ENCODE measurements around the gene SCN1A. TPM values are rescaled to one million over a fixed set of nuclear protein-coding genes. Genes with fewer than 3 reads are reported as not detected.

The SCN1A gene
- total and polyA plus RNA-seq, 4 donors: 2.1 to 32.6 (median 14.5) TPM

DNA sequence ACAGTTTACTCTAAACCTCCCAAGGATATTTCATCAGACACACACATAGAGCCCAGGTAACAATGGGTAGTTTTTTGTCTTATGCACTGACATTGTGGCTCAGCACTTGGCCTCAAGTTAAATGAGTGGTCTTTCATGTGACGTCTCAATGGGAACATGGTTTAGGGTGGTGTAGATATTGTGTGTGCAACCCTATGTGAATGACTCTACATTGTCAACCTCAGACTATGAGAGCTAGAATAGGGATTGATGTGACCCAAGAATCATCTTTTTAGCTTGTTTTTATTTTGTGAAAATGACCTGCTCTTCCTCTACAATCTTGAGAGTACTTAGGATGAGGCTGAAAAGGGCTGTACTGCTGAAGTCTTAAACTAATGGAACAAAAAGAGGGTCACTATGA, 86.2 kb downstream of the SCN1A start:
- no peak overlapping the region for H3K9ac ChIP-seq (ENCODE audit: insufficient read depth in 1 of 2, low read length in 2 of 2)
- ATAC-seq (ENCODE audit: insufficient read depth, low FRiP score): no peak
- H3K27me3 ChIP-seq (ENCODE audit: control insufficient read depth in 3 of 3, insufficient read depth in 3 of 3, low read length in 2 of 3): no peaks in the 10 kb centered on the region
- no peak overlapping the region for H3K4me3 ChIP-seq
- no peak for DNase-seq
- H3K9me3 ChIP-seq (ENCODE audit: control insufficient read depth in 4 of 4, insufficient read depth in 3 of 4, low read length in 3 of 4): peaks cover 0 to 3% (median 0%) of the 10 kb centered on the region in 4 donors
- no peaks in the 10 kb centered on the region for H3K4me1 ChIP-seq (ENCODE audit: control insufficient read depth in 5 of 5, insufficient read depth in 5 of 5, low read length in 5 of 5)
- no peak overlapping the region for H3K27ac ChIP-seq (ENCODE audit: low read depth in 1 of 2, low read length in 1 of 2)
- TF ChIP-seq, protein P1, sequence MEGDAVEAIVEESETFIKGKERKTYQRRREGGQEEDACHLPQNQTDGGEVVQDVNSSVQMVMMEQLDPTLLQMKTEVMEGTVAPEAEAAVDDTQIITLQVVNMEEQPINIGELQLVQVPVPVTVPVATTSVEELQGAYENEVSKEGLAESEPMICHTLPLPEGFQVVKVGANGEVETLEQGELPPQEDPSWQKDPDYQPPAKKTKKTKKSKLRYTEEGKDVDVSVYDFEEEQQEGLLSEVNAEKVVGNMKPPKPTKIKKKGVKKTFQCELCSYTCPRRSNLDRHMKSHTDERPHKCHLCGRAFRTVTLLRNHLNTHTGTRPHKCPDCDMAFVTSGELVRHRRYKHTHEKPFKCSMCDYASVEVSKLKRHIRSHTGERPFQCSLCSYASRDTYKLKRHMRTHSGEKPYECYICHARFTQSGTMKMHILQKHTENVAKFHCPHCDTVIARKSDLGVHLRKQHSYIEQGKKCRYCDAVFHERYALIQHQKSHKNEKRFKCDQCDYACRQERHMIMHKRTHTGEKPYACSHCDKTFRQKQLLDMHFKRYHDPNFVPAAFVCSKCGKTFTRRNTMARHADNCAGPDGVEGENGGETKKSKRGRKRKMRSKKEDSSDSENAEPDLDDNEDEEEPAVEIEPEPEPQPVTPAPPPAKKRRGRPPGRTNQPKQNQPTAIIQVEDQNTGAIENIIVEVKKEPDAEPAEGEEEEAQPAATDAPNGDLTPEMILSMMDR (IDR thresholded peaks at IDR 0.05; ENCODE audit: control extremely low read depth, extremely low read depth): no peak
- peaks cover 0 to 2% (median 0%) of the 10 kb centered on the region in 4 donors for H3K36me3 ChIP-seq (ENCODE audit: control insufficient read depth in 4 of 4, insufficient read depth in 4 of 4, low read length in 4 of 4)
- WGBS, 2 donors: 94 to 97% methylated on average over 1 of the region's 1 CpG

DNA sequence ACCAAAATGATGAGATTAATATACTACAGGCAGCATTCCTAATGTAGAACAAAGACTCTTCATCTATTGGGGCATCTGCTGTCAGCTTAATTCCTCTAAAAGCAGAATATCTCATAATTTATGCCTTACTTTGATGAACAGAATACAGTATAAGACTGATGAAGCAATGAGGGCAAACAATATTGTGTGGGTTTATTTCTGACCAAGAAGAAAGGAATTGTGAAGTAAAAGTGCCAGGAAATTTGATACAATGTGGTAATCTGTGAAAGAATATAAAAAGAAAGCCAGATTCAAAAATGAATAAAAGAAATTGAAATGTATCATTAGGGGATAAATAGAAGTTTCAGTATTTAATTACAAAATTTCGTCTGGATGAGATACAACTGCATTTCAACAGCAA, 95.5 kb downstream of the SCN1A start:
- ATAC-seq (ENCODE audit: insufficient read depth, low FRiP score) (no peak), DNase-seq (no peak)
- 0 to 38% methylated on average over 1 of the region's 1 CpG for WGBS, 2 donors
- no peak overlapping the region for H3K27ac ChIP-seq (ENCODE audit: low read depth in 1 of 2, low read length in 1 of 2)
- H3K4me3 ChIP-seq: no peak overlapping the region
- TF ChIP-seq, protein P1 (IDR thresholded peaks at IDR 0.05; ENCODE audit: control extremely low read depth, extremely low read depth): no peak
- no peaks in the 10 kb centered on the region for H3K27me3 ChIP-seq (ENCODE audit: control insufficient read depth in 3 of 3, insufficient read depth in 3 of 3, low read length in 2 of 3)
- H3K9ac ChIP-seq (ENCODE audit: insufficient read depth in 1 of 2, low read length in 2 of 2): no peak overlapping the region
- H3K36me3 ChIP-seq (ENCODE audit: control insufficient read depth in 4 of 4, insufficient read depth in 4 of 4, low read length in 4 of 4): no peaks in the 10 kb centered on the region
- no peaks in the 10 kb centered on the region for H3K9me3 ChIP-seq (ENCODE audit: control insufficient read depth in 4 of 4, insufficient read depth in 3 of 4, low read length in 3 of 4)
- no peaks in the 10 kb centered on the region for H3K4me1 ChIP-seq (ENCODE audit: control insufficient read depth in 5 of 5, insufficient read depth in 5 of 5, low read length in 5 of 5)

DNA sequence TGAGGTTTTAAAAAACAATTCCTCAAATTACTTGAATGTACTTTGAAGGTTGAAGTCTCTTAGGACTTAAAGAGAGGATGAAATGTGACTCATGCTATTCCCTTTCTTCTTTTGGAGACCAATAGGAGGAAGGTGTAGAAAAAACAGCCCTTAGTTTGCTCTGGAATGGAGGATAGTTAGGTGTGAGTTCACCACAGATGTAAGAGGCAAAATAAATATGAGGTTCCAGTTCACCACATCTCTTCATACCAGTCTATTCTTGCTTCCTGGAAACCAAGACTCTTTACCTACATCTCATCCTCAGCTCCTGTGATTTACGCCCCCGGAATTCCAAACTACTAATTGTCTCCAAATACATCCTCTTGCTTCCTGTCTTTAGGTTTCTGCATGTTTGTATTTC, 96.8 kb downstream of the SCN1A start:
- 74 to 88% methylated on average over 2 of the region's 2 CpGs for WGBS, 2 donors
- no peaks in the 10 kb centered on the region for H3K4me1 ChIP-seq (ENCODE audit: control insufficient read depth in 5 of 5, insufficient read depth in 5 of 5, low read length in 5 of 5)
- H3K9ac ChIP-seq (ENCODE audit: insufficient read depth in 1 of 2, low read length in 2 of 2): no peak overlapping the region
- no peak overlapping the region for H3K27ac ChIP-seq (ENCODE audit: low read depth in 1 of 2, low read length in 1 of 2)
- TF ChIP-seq, protein P1 (IDR thresholded peaks at IDR 0.05; ENCODE audit: control extremely low read depth, extremely low read depth): no peak
- H3K27me3 ChIP-seq (ENCODE audit: control insufficient read depth in 3 of 3, insufficient read depth in 3 of 3, low read length in 2 of 3): no peaks in the 10 kb centered on the region
- ATAC-seq (ENCODE audit: insufficient read depth, low FRiP score): no peak
- no peak for DNase-seq
- no peak overlapping the region for H3K4me3 ChIP-seq
- no peaks in the 10 kb centered on the region for H3K36me3 ChIP-seq (ENCODE audit: control insufficient read depth in 4 of 4, insufficient read depth in 4 of 4, low read length in 4 of 4)
- no peaks in the 10 kb centered on the region for H3K9me3 ChIP-seq (ENCODE audit: control insufficient read depth in 4 of 4, insufficient read depth in 3 of 4, low read length in 3 of 4)

DNA sequence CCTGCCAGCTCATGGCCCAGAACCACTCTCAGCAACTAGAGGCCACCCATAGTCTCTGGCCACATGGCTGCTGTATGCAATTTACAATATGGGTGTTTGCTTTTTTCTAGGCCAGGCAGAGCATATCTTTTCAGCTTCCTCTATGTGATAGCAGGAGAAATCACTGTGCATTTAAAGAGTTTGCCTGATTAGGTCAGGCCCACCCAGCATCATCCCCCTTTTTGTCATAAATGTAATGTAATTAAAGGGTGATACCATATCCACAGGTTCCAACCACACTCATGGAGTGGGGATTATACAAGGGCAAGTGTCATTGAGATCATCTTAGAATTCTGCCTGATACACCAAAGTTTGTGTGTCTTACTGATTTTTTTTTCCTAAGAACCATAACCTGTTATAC, 102.5 kb downstream of the SCN1A start:
- no peak for ATAC-seq (ENCODE audit: insufficient read depth, low FRiP score)
- TF ChIP-seq, protein P1 (IDR thresholded peaks at IDR 0.05; ENCODE audit: control extremely low read depth, extremely low read depth): no peak

More for the DNA sequence above, 102.5 kb downstream of the SCN1A start:
- no peaks in the 10 kb centered on the region for H3K27me3 ChIP-seq (ENCODE audit: control insufficient read depth in 3 of 3, insufficient read depth in 3 of 3, low read length in 2 of 3)
- no peaks in the 10 kb centered on the region for H3K4me1 ChIP-seq (ENCODE audit: control insufficient read depth in 5 of 5, insufficient read depth in 5 of 5, low read length in 5 of 5)
- no peak overlapping the region for H3K4me3 ChIP-seq
- DNase-seq: no peak
- H3K9ac ChIP-seq (ENCODE audit: insufficient read depth in 1 of 2, low read length in 2 of 2): no peak overlapping the region
- H3K9me3 ChIP-seq (ENCODE audit: control insufficient read depth in 4 of 4, insufficient read depth in 3 of 4, low read length in 3 of 4): no peaks in the 10 kb centered on the region
- H3K27ac ChIP-seq (ENCODE audit: low read depth in 1 of 2, low read length in 1 of 2): no peak overlapping the region
- H3K36me3 ChIP-seq (ENCODE audit: control insufficient read depth in 4 of 4, insufficient read depth in 4 of 4, low read length in 4 of 4): no peaks in the 10 kb centered on the region
